SK-N-SH treated with all-trans-retinoic acid at 6 μM for 48 hours (cell line): ENCODE results near the gene AVPI1.
"Not testable (repeated sequence)": the region's sequence is repeated elsewhere in the genome, so short reads cannot be mapped to it uniquely, and the experiment has no call there.

ENCODE experiments used
- ATAC-seq: fragments of 200-7000 bp; cut with Tn5 transposase; 3 replicates; pipeline ENCODE4 v1.9.1; 2020; ENCODE audit warnings: mild to moderate bottlenecking, moderate library complexity
- CSDC2 ChIP-seq: fragments of 250-450 bp; sonication (Bioruptor Pico); IDR thresholded peaks from 2 replicates; pipeline ENCODE4 v1.5.0; 2020; ENCODE audit warnings: mild to moderate bottlenecking, moderate library complexity
- ESRRG ChIP-seq: fragments of 250-450 bp; sonication (Bioruptor Pico); IDR thresholded peaks from 2 replicates; pipeline ENCODE4 v1.6.1; 2021; ENCODE audit warnings: mild to moderate bottlenecking
- GLIS3 ChIP-seq: fragments of 250-450 bp; sonication (Bioruptor Pico); IDR thresholded peaks from 2 replicates; pipeline ENCODE4 v1.5.0; 2020; ENCODE audit warnings: mild to moderate bottlenecking, moderate library complexity
- ISL1 ChIP-seq: fragments of 250-450 bp; sonication (Bioruptor Pico); IDR thresholded peaks from 2 replicates; pipeline ENCODE4 v2.1.2; 2022; ENCODE audit warnings: mild to moderate bottlenecking, moderate library complexity
- OSR1 ChIP-seq: fragments of 250-450 bp; sonication (Bioruptor Pico); IDR thresholded peaks from 2 replicates; pipeline ENCODE4 v1.8.0; 2022; ENCODE audit warnings: moderate library complexity, mild to moderate bottlenecking, inconsistent platforms
- RARB ChIP-seq: fragments of 250-450 bp; sonication (Bioruptor Pico); IDR thresholded peaks from 2 replicates; pipeline ENCODE4 v1.8.0; 2021; ENCODE audit warnings: mild to moderate bottlenecking, moderate library complexity
- SNAI2 ChIP-seq: fragments of 250-450 bp; sonication (Bioruptor Pico); IDR thresholded peaks from 2 replicates; pipeline ENCODE4 v1.5.0; 2020; ENCODE audit warnings: mild to moderate bottlenecking, moderate library complexity
- TCF4 ChIP-seq: fragments of 250-450 bp; sonication (Bioruptor Pico); IDR thresholded peaks from 2 replicates; pipeline ENCODE4 v1.8.0; 2021; ENCODE audit warnings: mild to moderate bottlenecking, moderate library complexity, borderline replicate concordance
- TOX ChIP-seq: fragments of 250-450 bp; sonication (Bioruptor Pico); IDR thresholded peaks from 2 replicates; pipeline ENCODE4 v1.8.0; 2021; ENCODE audit warnings: mild to moderate bottlenecking, moderate library complexity, borderline replicate concordance
- ZC3H10 ChIP-seq: fragments of 250-450 bp; sonication (Bioruptor Pico); IDR thresholded peaks from 2 replicates; pipeline ENCODE4 v1.5.1; 2021; ENCODE audit warnings: mild to moderate bottlenecking, moderate library complexity
- ZFP3 ChIP-seq: fragments of 250-450 bp; sonication (Bioruptor Pico); IDR thresholded peaks from 2 replicates; pipeline ENCODE4 v1.5.0; 2020; ENCODE audit warnings: mild to moderate bottlenecking, moderate library complexity
- TF ChIP-seq, protein P1 (sequence below): fragments of 250-450 bp; sonication (Bioruptor Pico); IDR thresholded peaks from 2 replicates; pipeline ENCODE4 v1.5.1; 2020; ENCODE audit warnings: low read depth, mild to moderate bottlenecking, moderate library complexity
- TF ChIP-seq, protein P2 (sequence below): fragments of 250-450 bp; sonication (Bioruptor Pico); IDR thresholded peaks from 2 replicates; pipeline ENCODE4 v1.8.0; 2020; ENCODE audit warnings: mild to moderate bottlenecking, moderate library complexity, borderline replicate concordance
- TF ChIP-seq, protein P3 (sequence below): fragments of 250-450 bp; sonication (Bioruptor Pico); IDR thresholded peaks from 2 replicates; pipeline ENCODE4 v1.8.0; 2021; ENCODE audit warnings: low read depth, mild to moderate bottlenecking, moderate library complexity, borderline replicate concordance

Gene AVPI1

DNA sequence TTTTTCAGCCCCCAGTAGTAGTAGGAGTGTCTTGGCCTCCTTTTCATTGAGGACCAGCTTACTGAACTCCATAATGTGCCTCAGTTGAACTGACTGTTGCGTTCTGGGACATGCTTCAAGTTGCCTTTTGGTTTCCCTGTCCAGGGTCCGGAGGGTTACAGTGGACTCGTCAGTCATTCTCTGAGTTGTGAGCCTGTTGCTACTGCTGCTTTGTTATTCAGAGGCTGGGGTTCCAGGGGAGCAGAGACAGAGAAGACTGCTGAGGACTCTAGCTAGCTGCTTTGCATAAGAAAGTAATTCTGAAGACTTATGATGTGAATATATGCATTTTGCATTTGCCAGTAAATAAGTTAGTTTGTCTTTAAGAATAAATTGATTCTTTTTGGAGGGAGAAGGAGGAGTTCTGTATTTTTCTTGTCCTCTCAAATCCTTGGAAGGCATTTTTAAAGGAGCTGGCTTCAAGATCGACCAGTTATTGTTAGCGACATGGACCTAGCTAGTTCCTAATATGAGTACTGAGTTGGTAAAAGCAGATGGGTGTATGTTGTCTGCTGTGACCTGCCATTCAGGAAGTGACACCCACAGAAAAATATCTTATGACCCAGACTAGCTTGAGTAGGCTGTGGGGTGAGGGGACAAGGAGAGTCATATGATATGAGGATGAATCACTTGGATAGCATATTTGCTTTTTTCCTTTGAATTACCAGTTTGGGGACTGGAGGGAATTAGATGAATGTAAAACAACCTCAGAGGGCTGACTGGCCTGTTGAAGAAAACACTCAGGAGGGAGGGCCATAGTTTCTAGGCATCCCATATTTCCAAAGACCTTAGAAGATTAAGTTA, 38.3 kb downstream of the AVPI1 start (continued):
- TF ChIP-seq, protein P1, sequence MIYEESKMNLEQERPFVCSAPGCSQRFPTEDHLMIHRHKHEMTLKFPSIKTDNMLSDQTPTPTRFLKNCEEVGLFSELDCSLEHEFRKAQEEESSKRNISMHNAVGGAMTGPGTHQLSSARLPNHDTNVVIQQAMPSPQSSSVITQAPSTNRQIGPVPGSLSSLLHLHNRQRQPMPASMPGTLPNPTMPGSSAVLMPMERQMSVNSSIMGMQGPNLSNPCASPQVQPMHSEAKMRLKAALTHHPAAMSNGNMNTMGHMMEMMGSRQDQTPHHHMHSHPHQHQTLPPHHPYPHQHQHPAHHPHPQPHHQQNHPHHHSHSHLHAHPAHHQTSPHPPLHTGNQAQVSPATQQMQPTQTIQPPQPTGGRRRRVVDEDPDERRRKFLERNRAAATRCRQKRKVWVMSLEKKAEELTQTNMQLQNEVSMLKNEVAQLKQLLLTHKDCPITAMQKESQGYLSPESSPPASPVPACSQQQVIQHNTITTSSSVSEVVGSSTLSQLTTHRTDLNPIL (CRISPR knock-in tag), result no peak

DNA sequence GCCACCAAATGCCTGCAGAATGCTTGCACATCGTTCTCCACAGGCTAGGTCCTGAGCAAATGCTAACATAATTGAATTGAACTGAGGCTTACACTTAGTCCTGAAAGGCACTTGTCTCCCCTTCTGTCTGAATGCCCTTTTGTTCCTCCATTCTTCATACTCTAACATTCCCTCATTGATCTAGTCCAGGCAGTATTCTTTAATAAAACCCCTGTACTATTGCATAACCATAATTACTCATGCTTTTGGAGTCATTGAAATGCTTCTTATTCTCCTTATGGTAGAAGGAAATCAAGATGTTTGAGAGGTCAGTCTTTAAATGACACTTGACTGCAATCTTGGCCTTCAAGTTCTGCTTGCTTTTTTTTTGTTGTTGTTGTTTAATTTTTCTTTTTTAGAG, 39.5 kb downstream of the AVPI1 start:
- no peak for ATAC-seq

DNA sequence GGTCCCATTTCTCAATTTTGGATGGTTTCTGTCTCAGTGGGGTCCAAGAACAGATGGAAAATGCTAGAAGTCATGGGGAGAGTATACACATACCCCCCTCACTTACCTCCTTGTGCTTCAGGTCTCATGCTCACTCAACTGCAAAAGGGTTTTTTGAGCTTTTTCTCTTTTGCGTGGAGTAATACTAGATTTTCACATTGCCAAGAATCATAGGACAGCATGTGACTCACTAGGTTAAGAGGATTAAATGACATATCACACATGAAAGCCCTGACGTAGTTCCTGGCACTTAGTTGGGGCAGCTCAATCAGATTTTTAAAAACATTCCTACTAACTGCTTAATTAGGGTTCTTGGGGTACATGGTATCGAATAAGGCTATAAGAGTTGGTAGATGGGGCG, 42.1 kb downstream of the AVPI1 start:
- TF ChIP-seq SNAI2 (CRISPR knock-in tag) (no peak), TOX (CRISPR knock-in tag) (no peak), CSDC2 (CRISPR knock-in tag) (no peak), TCF4 (CRISPR knock-in tag) (no peak), RARB (CRISPR knock-in tag) (no peak)
- TF ChIP-seq, protein P2, sequence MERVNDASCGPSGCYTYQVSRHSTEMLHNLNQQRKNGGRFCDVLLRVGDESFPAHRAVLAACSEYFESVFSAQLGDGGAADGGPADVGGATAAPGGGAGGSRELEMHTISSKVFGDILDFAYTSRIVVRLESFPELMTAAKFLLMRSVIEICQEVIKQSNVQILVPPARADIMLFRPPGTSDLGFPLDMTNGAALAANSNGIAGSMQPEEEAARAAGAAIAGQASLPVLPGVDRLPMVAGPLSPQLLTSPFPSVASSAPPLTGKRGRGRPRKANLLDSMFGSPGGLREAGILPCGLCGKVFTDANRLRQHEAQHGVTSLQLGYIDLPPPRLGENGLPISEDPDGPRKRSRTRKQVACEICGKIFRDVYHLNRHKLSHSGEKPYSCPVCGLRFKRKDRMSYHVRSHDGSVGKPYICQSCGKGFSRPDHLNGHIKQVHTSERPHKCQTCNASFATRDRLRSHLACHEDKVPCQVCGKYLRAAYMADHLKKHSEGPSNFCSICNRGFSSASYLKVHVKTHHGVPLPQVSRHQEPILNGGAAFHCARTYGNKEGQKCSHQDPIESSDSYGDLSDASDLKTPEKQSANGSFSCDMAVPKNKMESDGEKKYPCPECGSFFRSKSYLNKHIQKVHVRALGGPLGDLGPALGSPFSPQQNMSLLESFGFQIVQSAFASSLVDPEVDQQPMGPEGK, result no peak
- TF ChIP-seq, protein P3, sequence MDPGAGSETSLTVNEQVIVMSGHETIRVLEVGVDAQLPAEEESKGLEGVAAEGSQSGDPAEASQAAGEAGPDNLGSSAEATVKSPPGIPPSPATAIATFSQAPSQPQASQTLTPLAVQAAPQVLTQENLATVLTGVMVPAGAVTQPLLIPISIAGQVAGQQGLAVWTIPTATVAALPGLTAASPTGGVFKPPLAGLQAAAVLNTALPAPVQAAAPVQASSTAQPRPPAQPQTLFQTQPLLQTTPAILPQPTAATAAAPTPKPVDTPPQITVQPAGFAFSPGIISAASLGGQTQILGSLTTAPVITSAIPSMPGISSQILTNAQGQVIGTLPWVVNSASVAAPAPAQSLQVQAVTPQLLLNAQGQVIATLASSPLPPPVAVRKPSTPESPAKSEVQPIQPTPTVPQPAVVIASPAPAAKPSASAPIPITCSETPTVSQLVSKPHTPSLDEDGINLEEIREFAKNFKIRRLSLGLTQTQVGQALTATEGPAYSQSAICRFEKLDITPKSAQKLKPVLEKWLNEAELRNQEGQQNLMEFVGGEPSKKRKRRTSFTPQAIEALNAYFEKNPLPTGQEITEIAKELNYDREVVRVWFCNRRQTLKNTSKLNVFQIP (CRISPR knock-in tag), result no peak

More for the DNA sequence above, 39.5 kb downstream of the AVPI1 start:
- TF ChIP-seq ESRRG (CRISPR knock-in tag) (no peak), ISL1 (CRISPR knock-in tag) (no peak), CSDC2 (CRISPR knock-in tag) (no peak), TCF4 (CRISPR knock-in tag) (no peak)

DNA sequence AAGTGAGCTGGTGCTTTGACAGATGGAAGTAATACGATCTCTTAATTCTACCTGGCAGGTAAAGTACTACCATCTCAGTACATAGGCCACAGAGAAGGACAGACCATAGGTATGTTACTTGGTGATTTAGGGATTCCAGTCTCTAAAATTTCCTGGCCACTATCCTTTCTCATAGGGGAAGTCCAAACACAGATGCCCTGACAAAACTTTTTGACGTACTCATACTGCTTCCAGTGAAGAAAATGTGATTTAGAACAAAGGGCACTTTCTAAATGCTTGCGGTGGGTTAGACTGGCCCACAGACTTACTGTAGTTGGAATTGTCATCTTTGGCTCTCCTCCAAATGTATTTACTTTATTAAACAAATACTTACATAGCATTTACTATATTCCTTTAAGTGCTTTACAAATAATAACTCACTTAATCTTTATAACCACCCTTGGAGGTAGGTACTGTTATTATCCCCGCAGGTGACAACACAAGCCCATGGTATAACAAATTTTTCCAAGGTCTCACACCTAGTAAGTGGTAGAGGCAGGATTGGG, 43.5 kb downstream of the AVPI1 start:
- no peak for TF ChIP-seq ZFP3
- TF ChIP-seq OSR1, result no peak
- no peak for TF ChIP-seq TOX (CRISPR knock-in tag)
- TF ChIP-seq, protein P3 (CRISPR knock-in tag), result no peak
- no peak for TF ChIP-seq ZC3H10 (CRISPR knock-in tag)
- no peak for TF ChIP-seq ISL1 (CRISPR knock-in tag)
- no peak for TF ChIP-seq SNAI2 (CRISPR knock-in tag)
- no peak for TF ChIP-seq ESRRG (CRISPR knock-in tag)
- TF ChIP-seq, protein P1 (CRISPR knock-in tag), result no peak
- TF ChIP-seq GLIS3 (CRISPR knock-in tag), result no peak
- TF ChIP-seq RARB (CRISPR knock-in tag), result no peak
- no peak for ATAC-seq

More for the DNA sequence above, 42.1 kb downstream of the AVPI1 start:
- no peak for ATAC-seq

DNA sequence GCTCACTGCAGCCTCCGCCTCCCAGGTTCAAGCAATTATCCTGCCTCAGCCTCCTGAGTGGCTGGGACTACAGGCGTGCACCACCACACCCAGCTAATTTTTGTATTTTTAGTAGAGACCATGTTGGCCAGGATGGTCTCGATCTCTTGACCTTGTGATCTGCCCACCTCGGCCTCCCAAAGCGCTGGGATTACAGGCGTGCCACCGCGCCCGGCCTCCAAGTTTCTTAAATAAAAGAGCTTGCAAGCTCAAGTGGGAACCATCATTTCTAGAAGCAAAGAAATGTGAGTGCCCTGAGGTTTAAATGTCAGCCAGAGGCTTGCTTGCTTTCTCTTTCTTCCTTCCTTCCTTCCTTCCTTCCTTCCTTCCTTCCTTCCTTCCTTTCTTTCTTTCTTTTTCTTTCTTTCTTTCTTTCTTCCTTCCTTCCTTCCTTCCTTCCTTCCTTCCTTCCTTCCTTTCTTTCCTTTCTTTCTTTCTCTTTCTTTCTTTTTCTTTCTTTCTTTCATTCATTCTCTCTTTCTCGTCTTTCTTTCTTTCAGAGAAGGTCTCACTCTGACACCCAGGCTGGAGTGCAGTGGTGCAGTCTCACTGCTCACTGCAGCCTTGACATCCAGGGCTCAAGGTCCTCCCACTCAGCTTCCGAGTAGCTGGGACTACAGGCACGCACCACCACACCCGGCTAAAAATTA, 44.4 kb downstream of the AVPI1 start:
- ATAC-seq, result not testable (repeated sequence)
